Fibroblast of the aortic adventitia (primary cell): ENCODE results near the gene YTHDC1. TPM values are rescaled to one million over a fixed set of nuclear protein-coding genes. Genes with fewer than 3 reads are reported as not detected.

Experiments
- DNase-seq: peaks from one replicate; pipeline ENCODE4 v3.0.0-alpha.2; 2010; ENCODE audit warnings: low read depth
- H3K4me3 ChIP-seq: 2 replicates; pipeline ENCODE4 v1.5.1; 2011; ENCODE audit warnings: low read depth, mild to moderate bottlenecking, control low read depth, low read length, moderate library complexity
- CTCF ChIP-seq: IDR thresholded peaks from 2 replicates; pipeline ENCODE4 v1.5.1; 2011; ENCODE audit warnings: mild to moderate bottlenecking, low read length, control low read depth, inconsistent platforms; ENCODE audit not compliant: insufficient read depth
- total RNA-seq: library from RNA; depleted of rRNA; stranded (reverse); fragments of >200 nt; gene quantifications from 2 replicates; pipeline ENCODE4 v1.2.3, GENCODE V29; 2012; ENCODE audit warnings: low replicate concordance

YTHDC1 gene
- total RNA-seq, 1 donor: 39.3 TPM

- no peak for DNase-seq
- H3K4me3 ChIP-seq: no peak overlapping the region
- no peak for TF ChIP-seq CTCF
Observed at GRCh38 chr4:68385267-68385666, 35.4 kb upstream of the YTHDC1 start.

DNA sequence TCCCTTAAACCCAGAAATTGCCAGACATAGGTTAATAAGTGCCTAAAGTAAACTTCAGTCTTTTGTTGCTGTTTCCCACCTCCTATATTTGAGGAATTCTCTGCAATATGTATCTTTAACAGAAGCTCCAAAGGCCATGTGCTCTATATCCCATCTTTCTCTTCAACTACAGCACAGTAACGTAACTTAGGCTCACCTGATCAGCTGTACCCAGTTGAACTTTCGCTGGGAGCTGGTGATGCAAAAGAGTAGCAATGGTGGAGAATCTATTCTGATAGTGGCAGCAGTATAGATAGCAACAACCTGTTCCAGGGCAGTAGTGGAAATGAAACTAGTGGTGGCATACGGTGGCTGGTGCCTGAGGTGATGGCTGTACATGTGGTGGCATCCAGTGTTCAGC lies 33.2 kb upstream of the YTHDC1 start:
- DNase-seq: no peak
- no peak for TF ChIP-seq CTCF
- no peak overlapping the region for H3K4me3 ChIP-seq

GRCh38 chr4:68378226-68378625 lies 28.3 kb upstream of the YTHDC1 start:
- no peak for TF ChIP-seq CTCF
- DNase-seq: no peak

GRCh38 chr4:68375667-68376559 lies 26.0 kb upstream of the YTHDC1 start:
- peak; percentile 97 for TF ChIP-seq CTCF
- DNase-seq: peak; percentile 74
- peak overlapping the region; percentile 26 for H3K4me3 ChIP-seq

More at GRCh38 chr4:68378226-68378625, 28.3 kb upstream of the YTHDC1 start:
- H3K4me3 ChIP-seq: no peak overlapping the region

- TF ChIP-seq CTCF: no peak
- peak overlapping the region; percentile 56 for H3K4me3 ChIP-seq
- DNase-seq: peak; percentile 79
Observed at GRCh38 chr4:68373513-68373912, 23.6 kb upstream of the YTHDC1 start.

DNA sequence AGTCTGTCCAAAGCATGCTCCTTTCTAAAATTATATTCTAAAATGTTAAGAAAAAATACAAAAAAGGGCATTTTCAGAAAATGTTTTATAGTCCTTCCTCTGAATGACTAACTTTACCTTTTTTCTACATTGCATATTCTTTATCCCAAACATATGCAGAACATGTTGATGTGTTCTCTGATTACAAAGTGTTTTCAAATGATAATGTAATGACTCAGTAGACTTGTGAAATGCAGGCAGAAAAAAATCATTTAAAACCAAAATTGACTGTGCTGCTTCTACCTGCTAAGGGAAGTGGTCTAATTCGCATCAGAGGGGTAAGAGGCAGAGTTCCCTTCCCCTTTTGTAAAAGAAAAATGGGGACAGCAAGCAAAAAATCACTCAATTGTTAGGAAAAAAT lies 22.7 kb upstream of the YTHDC1 start:
- no peak for DNase-seq
- no peak overlapping the region for H3K4me3 ChIP-seq
- no peak for TF ChIP-seq CTCF
